HG03103 (cell line): ENCODE results near the gene ZNF783.
A peak's percentile ranks its signal among the peaks of the same experiment; 100 is the strongest.
"Not testable (repeated sequence)": the region's sequence is repeated elsewhere in the genome, so short reads cannot be mapped to it uniquely, and the experiment has no call there.

ENCODE experiments used
- ATAC-seq: cut with Tn5 transposase; IDR thresholded peaks from one replicate; pipeline ENCODE4 v1.9.1; 2021; ENCODE audit warnings: low read depth; ENCODE audit not compliant: unreplicated experiment

Gene ZNF783

GRCh38 chr7:149295481-149295850 lies 33.5 kb downstream of the ZNF783 start:
- no peak for ATAC-seq

- ATAC-seq, result no peak
These were observed 34.4 kb downstream of the ZNF783 start for GRCh38 chr7:149296368-149296767.

DNA sequence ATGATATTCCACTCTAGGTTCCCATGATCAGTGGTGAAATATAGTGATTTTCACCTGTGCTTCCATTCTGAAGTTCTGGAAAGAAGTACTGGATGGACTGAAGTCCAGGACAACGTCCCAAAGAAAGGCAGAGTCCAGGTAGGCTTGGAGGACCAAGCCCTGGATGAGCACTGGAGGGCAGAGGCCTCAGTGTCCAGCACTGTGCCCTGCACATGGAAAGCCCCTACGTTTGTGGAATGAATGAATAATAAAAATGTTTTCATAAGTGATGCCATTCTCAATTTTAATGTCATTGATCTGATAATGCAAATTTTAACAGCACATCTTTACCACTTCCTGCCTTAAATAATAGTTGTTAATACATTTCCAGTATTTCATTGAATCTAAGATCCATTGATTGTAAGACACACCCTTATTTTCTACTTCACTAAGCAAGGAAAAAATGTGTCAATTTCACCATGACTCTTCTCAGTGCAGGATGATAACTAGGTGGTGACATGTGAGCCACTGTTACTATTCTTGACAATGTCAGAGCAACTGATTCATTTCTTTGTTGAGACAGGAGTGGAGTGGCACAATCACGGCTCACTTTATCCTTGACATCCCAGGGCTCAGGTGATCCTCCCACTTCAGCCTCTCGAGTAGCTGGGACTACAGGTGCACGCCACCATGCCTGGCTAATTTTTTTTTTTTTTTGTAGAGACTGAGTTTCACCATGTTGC lies 35.2 kb downstream of the ZNF783 start:
- no peak for ATAC-seq

GRCh38 chr7:149300620-149301285 lies 38.8 kb downstream of the ZNF783 start:
- ATAC-seq, result no peak

DNA sequence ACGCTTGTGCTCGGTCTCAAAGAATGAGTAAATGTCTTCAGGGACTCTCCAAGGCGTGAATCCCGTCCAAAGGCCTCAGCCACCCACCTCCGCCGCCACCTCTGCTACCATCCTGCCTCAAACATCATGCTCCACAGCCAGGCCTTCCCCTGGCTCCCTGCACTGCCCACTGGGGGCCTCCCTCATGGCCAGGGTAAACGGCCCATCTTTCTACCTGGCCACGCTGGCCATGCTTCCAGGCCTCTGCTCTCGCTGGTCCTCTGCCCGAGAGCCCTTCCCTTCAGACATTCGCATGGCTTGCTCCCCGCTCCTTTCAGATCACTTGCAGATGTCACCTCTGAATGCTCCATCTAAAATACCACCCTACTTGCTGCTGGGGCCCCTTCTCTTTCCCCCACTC lies 40.2 kb downstream of the ZNF783 start:
- no peak for ATAC-seq

GRCh38 chr7:149302865-149303264 lies 40.9 kb downstream of the ZNF783 start:
- no peak for ATAC-seq

DNA sequence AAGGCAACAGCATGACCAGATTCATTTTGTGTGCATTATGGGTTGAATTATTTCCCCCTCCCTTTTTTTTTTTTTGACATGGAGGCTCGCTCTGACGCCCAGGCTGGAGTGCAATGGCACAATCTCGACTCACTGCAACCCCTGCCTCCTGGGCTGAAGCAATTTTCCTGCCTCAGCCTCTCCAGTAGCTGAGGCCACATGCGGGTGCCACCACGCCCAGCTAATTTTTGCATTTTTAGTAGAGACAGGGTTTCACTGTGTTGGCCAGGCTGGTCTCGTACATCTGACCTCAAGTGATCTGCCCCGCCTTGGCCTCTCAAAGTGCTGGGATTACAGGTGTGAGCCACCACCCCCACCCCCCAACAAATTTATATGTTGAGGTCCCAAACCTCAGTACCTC lies 42.0 kb downstream of the ZNF783 start:
- ATAC-seq, result no peak

- ATAC-seq, result no peak
These were observed 44.9 kb downstream of the ZNF783 start for GRCh38 chr7:149306854-149307253.

DNA sequence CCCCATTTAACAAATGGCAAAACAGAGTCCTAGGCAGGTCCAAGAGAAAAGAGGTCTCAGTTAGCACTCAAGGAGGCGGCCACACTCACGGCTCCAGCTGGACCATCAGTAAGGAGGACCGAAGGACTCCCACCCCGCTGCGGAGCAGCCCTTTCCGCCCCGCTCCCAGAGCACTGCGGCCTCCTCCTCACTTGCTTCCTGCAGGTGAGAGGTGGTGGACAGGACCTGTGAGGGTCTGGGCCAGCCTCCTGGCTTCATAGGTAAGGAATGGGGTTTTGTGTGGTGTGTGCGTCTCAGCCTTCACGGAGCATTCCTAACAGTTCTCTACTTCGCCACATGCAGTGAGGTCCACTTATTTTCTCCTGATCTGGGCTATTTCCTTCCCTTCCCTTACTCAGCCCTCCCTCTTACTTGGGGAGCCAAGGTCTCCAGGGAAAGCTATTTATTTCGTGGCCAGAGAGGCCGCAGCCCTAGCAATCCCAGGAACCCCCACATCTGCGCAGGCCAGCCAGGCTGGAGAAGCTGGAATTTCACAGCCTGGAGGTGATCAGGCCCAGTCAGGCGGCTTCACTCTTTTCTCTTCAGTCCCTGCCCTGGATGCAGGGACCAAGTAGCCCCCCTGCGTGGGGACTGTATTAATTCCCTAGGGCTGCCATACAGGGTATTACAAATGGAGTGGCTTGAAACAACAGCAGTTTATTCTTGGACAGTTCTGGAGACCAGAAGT lies 45.9 kb downstream of the ZNF783 start:
- no peak for ATAC-seq

DNA sequence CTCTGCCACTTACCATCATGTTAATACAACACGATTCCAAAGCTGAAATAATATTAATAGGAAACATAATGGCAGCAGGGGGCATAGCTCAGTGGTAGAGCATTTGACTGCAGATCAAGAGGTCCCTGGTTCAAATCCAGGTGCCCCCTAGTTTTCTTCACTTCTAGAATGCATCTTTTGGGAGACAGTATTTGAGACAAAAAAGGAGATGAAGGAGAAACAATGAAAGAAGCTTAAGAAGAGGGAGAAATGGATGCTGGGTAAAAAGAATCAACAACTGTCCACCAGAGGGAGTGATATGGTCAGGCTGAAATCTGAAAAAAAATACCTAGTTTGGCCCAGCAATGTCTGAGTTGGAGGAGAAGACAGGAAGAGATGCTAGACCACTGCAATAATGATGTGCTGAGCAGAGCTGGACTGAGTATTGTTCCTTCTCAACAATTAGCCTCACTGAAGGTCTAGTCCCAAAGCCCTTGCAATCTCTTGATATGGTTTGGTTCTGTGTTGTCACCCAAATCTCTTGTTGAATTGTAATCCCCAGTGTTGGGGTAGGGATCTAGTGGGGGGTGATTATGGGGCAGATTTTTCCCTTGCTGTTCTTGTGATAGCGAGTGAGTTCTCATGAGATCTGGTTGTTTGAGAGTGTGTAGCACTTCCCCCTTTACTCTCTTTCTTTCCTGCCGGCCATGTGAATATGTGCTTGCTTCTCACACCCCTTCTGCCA lies 48.3 kb downstream of the ZNF783 start:
- peak; percentile 86 for ATAC-seq

DNA sequence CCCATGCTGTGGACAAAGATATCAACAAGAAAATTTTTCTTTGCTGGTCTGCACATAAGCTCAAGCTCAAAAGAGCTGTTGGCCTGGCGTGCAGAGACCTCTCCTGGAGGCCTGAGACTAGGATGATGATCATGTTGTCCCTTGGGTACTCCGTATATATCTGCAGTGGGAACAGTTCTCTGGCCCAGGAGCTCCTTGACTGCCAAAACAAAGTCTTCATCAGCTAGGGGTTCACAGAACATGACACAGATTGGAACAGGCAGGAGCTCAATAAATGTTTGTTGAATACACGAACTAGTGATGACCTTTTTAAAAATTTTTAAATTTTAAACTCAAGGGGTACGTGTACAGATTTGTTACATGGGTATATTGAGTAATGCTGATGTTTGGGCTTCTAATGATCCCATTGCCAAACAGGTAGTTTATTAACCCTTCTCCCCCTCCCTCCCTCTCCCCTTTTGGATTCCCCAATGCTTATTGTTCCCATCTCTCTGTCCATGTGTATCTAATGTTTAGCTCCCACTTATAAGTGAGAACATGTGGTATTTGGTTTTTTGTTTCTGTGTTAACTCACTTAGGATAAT lies 49.1 kb downstream of the ZNF783 start:
- no peak for ATAC-seq

DNA sequence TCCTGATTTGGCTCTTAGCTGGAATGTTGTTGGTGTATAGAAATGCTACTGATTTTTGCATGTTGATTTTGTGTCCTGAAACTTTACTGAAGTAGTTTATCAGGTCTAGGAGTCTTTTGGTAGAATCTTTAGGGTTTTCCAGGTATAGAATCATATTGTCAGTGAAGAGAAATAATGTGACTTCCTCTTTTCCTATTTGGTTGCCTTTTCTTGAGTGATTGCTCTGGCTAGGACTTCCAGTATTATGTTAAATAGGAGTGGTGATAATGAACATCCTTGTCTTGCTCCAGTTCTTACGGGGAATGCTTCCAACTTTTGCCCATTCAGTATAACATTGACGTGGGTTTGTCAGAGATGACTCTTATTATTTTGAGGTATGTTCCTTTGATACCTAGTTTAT lies 52.0 kb downstream of the ZNF783 start:
- ATAC-seq, result no peak

GRCh38 chr7:149316606-149317005 lies 54.6 kb downstream of the ZNF783 start:
- ATAC-seq, result no peak

DNA sequence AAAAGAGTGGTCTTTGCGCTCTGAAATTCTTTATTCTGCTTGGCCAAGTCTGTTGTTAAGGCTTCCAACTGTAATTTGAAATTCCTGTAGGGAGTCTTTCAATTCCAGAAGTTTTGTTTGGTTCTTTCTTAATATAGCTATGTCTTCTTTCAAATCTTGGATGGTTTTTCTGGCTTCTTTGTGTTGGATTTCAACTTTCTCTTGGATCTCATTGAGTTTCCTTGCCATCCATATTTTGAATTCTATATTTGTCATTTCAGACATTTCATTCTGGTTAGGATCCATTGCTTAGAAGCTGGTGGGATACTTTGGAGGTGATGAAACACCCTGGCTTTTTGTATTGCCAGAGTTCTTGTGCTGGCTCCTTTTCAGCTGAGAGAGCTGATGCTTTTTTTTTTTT lies 55.5 kb downstream of the ZNF783 start:
- no peak for ATAC-seq

- ATAC-seq, result no peak
These were observed 56.1 kb downstream of the ZNF783 start for GRCh38 chr7:149317986-149318672.

DNA sequence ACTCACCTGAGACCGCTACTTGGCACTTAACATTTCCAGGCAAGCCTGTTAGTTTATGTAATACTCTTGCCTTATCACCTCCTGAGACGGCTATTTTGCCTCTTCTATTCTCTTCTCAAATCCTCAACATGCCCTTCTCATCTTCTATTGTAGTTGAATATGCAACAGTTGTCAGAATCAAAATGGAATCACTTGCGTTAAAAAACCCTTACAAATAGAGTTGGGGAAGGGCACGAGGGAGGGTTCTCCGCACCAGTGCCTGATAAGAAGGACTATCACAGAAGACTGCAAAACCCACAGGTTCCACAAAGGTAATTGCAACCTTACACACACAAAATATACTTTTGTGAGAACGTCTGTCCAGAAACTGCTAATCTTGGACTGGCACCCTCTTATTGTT lies 57.4 kb downstream of the ZNF783 start:
- ATAC-seq, result no peak

DNA sequence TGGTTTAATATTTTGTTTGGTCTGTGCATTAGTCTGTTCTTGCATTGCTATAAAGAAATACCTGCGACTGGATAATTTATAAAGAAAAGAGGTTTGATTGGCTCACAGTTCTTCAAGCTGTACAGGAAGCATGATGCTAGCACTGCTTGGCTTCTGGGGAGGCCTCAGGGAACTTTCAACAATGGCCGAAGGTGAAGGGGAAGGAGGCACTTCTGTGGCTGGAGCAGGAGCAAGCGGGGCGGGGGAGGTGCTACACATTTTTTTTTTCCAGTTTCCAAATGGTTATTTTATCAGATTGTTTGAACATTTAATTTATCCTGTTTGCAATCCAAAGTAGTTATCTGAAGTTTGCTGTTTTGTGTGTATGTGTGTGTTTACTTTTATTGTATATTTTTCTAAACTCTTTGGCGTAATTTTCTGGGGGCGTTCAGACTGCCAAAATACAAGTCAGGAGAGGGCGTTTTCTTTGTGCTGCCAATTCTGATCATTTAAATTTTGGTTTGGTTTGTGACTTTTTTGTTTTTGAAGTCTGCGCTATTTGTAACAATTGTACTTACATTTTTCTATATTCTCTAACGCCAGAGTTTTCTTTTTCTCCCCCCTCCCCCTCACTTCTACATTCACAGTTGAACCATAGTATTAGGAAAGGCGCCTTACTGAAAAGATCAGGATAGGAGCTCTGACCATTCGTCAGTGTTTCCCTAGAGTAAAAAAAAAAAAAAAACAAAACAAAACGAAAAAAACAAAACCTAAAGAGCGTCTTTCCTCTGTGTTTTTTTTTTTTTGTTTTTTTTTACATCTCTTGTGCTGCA lies 58.5 kb downstream of the ZNF783 start:
- no peak for ATAC-seq

DNA sequence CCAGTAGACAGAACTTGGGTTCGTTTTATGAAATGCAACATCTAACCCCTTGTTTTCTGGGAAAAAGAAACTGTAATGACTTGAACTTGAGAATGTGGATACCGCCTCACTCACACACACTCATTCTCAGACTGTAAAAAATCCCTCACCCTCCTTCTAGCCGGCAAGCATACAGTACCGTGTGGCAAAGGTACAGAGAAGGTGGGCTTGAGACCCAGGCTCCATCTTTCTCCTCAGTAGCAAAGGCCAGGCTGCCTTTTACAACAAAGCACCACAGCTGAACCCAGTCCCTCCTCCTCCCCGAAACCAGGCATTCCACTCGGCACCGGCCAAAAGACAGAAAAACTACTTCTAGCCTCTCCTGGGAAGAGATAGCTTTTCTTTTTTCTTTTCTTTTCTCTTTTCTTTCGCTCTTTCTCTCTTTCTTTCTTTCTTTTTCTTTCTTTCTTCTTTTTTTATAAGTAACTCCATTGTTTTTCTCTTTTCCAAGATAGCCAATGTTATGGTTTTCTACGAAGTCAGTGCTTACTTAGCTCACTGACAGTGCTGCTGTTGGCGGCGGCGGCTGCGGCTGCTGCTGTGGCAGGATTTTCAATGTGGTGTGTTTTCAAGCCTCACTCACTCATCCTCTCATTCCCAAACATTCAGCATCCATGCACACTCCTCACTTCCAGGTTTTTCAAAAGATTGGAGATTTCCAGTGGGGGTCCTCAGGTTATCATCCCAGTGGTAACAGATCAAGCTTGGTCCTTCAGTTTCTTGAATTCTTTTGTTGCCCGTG lies 59.3 kb downstream of the ZNF783 start:
- ATAC-seq, result not testable (repeated sequence)
